Activated naive CD4-positive, alpha-beta T cell treated with anti-CD3 and anti-CD28 coated beads for 36 hours (primary cell): Measurements from ENCODE around the gene ADAMTS18. TPM values are rescaled to one million over a fixed set of nuclear protein-coding genes. Genes with fewer than 3 reads are reported as not detected.

Source experiments
- CTCF ChIA-PET: fragments of 350-600 bp; sonication (Branson Sonifier 250); formaldehyde crosslinking; loops from one replicate; lab custom pipeline; 2021; ENCODE audit warnings: antibody characterized with exemption; lab: Charles Lee
- DNase-seq: peaks from one replicate; pipeline ENCODE4 v3.0.0-alpha.2; 2020
- H3K27ac Mint-ChIP-seq: one replicate; pipeline ENCODE4 v1.8.0; 2021; ENCODE audit warnings: mild to moderate bottlenecking, mixed read lengths
- H3K27me3 Mint-ChIP-seq: one replicate; pipeline ENCODE4 v1.8.0; 2021; ENCODE audit warnings: low read depth, mixed read lengths
- H3K36me3 Mint-ChIP-seq: one replicate; pipeline ENCODE4 v1.8.0; 2021; ENCODE audit warnings: low read depth, mixed read lengths
- H3K4me1 Mint-ChIP-seq: one replicate; pipeline ENCODE4 v1.8.0; 2021; ENCODE audit warnings: low read depth, mixed read lengths
- H3K4me3 Mint-ChIP-seq: one replicate; pipeline ENCODE4 v1.8.0; 2021; ENCODE audit warnings: mild to moderate bottlenecking, moderate library complexity, mixed read lengths
- H3K9me3 Mint-ChIP-seq: one replicate; pipeline ENCODE4 v1.8.0; 2021; ENCODE audit warnings: mixed read lengths
- intact Hi-C: fragments of 100-400 bp; cut with micrococcal nuclease; formaldehyde crosslinking; loops from one replicate; pipeline ENCODE4 v1.15.1; 2023
- total RNA-seq, 2 experiments: library from RNA; stranded (reverse); gene quantifications; one replicate each; pipeline ENCODE4 v1.2.3, GENCODE V29; 2021

Gene ADAMTS18
- total RNA-seq, 2 experiments from 2014 or later: not detected

- H3K36me3 Mint-ChIP-seq: no peaks in the 10 kb centered on the region
- H3K27me3 Mint-ChIP-seq: peaks cover 22% of the 10 kb centered on the region
- H3K27ac Mint-ChIP-seq: no peak overlapping the region
- no peak overlapping the region for H3K4me3 Mint-ChIP-seq
- intact Hi-C loops: no loop called here
- no peaks in the 10 kb centered on the region for H3K9me3 Mint-ChIP-seq
- H3K4me1 Mint-ChIP-seq: no peaks in the 10 kb centered on the region
- DNase-seq: no peak
- CTCF ChIA-PET: no interaction called here
These were observed 31.1 kb downstream of the ADAMTS18 start for GRCh38 chr16:77403732-77404131.

- H3K4me3 Mint-ChIP-seq: no peak overlapping the region
- H3K4me1 Mint-ChIP-seq: no peaks in the 10 kb centered on the region
- peaks cover 29% of the 10 kb centered on the region for H3K27me3 Mint-ChIP-seq
- H3K27ac Mint-ChIP-seq: no peak overlapping the region
- no peaks in the 10 kb centered on the region for H3K36me3 Mint-ChIP-seq
- CTCF ChIA-PET: no interaction called here
- intact Hi-C loops: no loop called here
- H3K9me3 Mint-ChIP-seq: no peaks in the 10 kb centered on the region
- no peak for DNase-seq
These were observed 32.2 kb downstream of the ADAMTS18 start for GRCh38 chr16:77402672-77403071.

- CTCF ChIA-PET: no interaction called here
- no peak overlapping the region for H3K27ac Mint-ChIP-seq
These were observed 32.7 kb downstream of the ADAMTS18 start for GRCh38 chr16:77402118-77402517.

GRCh38 chr16:77399546-77399945 lies 35.3 kb downstream of the ADAMTS18 start:
- CTCF ChIA-PET: no interaction called here
- Mint-ChIP-seq H3K36me3 (no peaks in the 10 kb centered on the region), H3K27me3 (peaks cover 14% of the 10 kb centered on the region), H3K4me3 (no peak overlapping the region), H3K9me3 (no peaks in the 10 kb centered on the region), H3K27ac (no peak overlapping the region), H3K4me1 (no peaks in the 10 kb centered on the region)
- no peak for DNase-seq
- intact Hi-C loops: no loop called here

More at GRCh38 chr16:77402118-77402517, 32.7 kb downstream of the ADAMTS18 start:
- Mint-ChIP-seq H3K27me3 (peaks cover 27% of the 10 kb centered on the region), H3K4me1 (no peaks in the 10 kb centered on the region), H3K9me3 (no peaks in the 10 kb centered on the region), H3K36me3 (no peaks in the 10 kb centered on the region), H3K4me3 (no peak overlapping the region)
- intact Hi-C loops: no loop called here
- no peak for DNase-seq

GRCh38 chr16:77399066-77399465 lies 35.8 kb downstream of the ADAMTS18 start:
- Mint-ChIP-seq H3K4me1 (no peaks in the 10 kb centered on the region), H3K27me3 (peaks cover 14% of the 10 kb centered on the region), H3K9me3 (no peaks in the 10 kb centered on the region), H3K27ac (no peak overlapping the region), H3K4me3 (no peak overlapping the region), H3K36me3 (no peaks in the 10 kb centered on the region)
- CTCF ChIA-PET: no interaction called here
- DNase-seq: no peak
- intact Hi-C loops: no loop called here

- H3K4me3 Mint-ChIP-seq: no peak overlapping the region
- no peaks in the 10 kb centered on the region for H3K9me3 Mint-ChIP-seq
- intact Hi-C loops: no loop called here
- H3K27ac Mint-ChIP-seq: no peak overlapping the region
- CTCF ChIA-PET: no interaction called here
- DNase-seq: no peak
- peaks cover 14% of the 10 kb centered on the region for H3K27me3 Mint-ChIP-seq
- H3K4me1 Mint-ChIP-seq: no peaks in the 10 kb centered on the region
- no peaks in the 10 kb centered on the region for H3K36me3 Mint-ChIP-seq
These were observed 36.3 kb downstream of the ADAMTS18 start for GRCh38 chr16:77398495-77398894.

GRCh38 chr16:77396461-77396860 lies 38.4 kb downstream of the ADAMTS18 start:
- H3K36me3 Mint-ChIP-seq: no peaks in the 10 kb centered on the region
- DNase-seq: no peak
- no peak overlapping the region for H3K4me3 Mint-ChIP-seq
- H3K9me3 Mint-ChIP-seq: no peaks in the 10 kb centered on the region
- intact Hi-C loops: no loop called here
- H3K27ac Mint-ChIP-seq: no peak overlapping the region
- CTCF ChIA-PET: no interaction called here
- peaks cover 19% of the 10 kb centered on the region for H3K27me3 Mint-ChIP-seq
- no peaks in the 10 kb centered on the region for H3K4me1 Mint-ChIP-seq

- Mint-ChIP-seq H3K27me3 (peaks cover 18% of the 10 kb centered on the region), H3K4me3 (no peak overlapping the region), H3K9me3 (no peaks in the 10 kb centered on the region), H3K36me3 (no peaks in the 10 kb centered on the region), H3K4me1 (no peaks in the 10 kb centered on the region), H3K27ac (no peak overlapping the region)
- intact Hi-C loops: no loop called here
- DNase-seq: no peak
- CTCF ChIA-PET: no interaction called here
These were observed 40.1 kb downstream of the ADAMTS18 start for GRCh38 chr16:77394699-77395098.

GRCh38 chr16:77393955-77394354 lies 40.9 kb downstream of the ADAMTS18 start:
- DNase-seq: no peak
- H3K36me3 Mint-ChIP-seq: no peaks in the 10 kb centered on the region
- CTCF ChIA-PET: no interaction called here

GRCh38 chr16:77387815-77388209 lies 47.0 kb downstream of the ADAMTS18 start:
- intact Hi-C loops: no loop called here
- Mint-ChIP-seq H3K27me3 (peaks cover 12% of the 10 kb centered on the region), H3K4me1 (no peaks in the 10 kb centered on the region), H3K9me3 (no peaks in the 10 kb centered on the region), H3K4me3 (no peak overlapping the region), H3K27ac (no peak overlapping the region), H3K36me3 (no peaks in the 10 kb centered on the region)
- no peak for DNase-seq
- CTCF ChIA-PET: interaction anchor here (1.2 kb wide), 1 partner anchor 151 kb away, joined by 4 read pairs; no protein-coding TSS in a partner anchor

More at GRCh38 chr16:77393955-77394354, 40.9 kb downstream of the ADAMTS18 start:
- Mint-ChIP-seq H3K9me3 (no peaks in the 10 kb centered on the region), H3K4me3 (no peak overlapping the region), H3K27me3 (peaks cover 18% of the 10 kb centered on the region), H3K27ac (no peak overlapping the region), H3K4me1 (no peaks in the 10 kb centered on the region)
- intact Hi-C loops: no loop called here

- H3K27me3 Mint-ChIP-seq: peaks cover 5% of the 10 kb centered on the region
- intact Hi-C loops: no loop called here
These were observed 47.7 kb downstream of the ADAMTS18 start for GRCh38 chr16:77386831-77387814.

GRCh38 chr16:77385481-77385880 lies 49.4 kb downstream of the ADAMTS18 start:
- intact Hi-C loops: no loop called here
- H3K9me3 Mint-ChIP-seq: no peaks in the 10 kb centered on the region
- no peak overlapping the region for H3K27ac Mint-ChIP-seq
- H3K36me3 Mint-ChIP-seq: no peaks in the 10 kb centered on the region
- no peak overlapping the region for H3K4me3 Mint-ChIP-seq
- peaks cover 2% of the 10 kb centered on the region for H3K27me3 Mint-ChIP-seq
- H3K4me1 Mint-ChIP-seq: no peaks in the 10 kb centered on the region
- no peak for DNase-seq
- CTCF ChIA-PET: no interaction called here

More at GRCh38 chr16:77386831-77387814, 47.7 kb downstream of the ADAMTS18 start:
- DNase-seq: no peak
- Mint-ChIP-seq H3K36me3 (no peaks in the 10 kb centered on the region), H3K27ac (no peak overlapping the region), H3K4me3 (no peak overlapping the region), H3K4me1 (no peaks in the 10 kb centered on the region), H3K9me3 (no peaks in the 10 kb centered on the region)
- CTCF ChIA-PET: interaction anchor here (1.2 kb wide), 1 partner anchor 150 kb away, joined by 4 read pairs; no protein-coding TSS in a partner anchor
